HPDE6-E6E7 (cell line): ENCODE data around the gene ZNF384.
"Not testable (repeated sequence)": the region's sequence is repeated elsewhere in the genome, so short reads cannot be mapped to it uniquely, and the experiment has no call there.

Source experiments
- DNase-seq: peaks from one replicate; pipeline ENCODE4 v3.0.0; 2011; ENCODE audit warnings: missing footprints; ENCODE audit errors: extremely low spot score

ZNF384 gene

DNA sequence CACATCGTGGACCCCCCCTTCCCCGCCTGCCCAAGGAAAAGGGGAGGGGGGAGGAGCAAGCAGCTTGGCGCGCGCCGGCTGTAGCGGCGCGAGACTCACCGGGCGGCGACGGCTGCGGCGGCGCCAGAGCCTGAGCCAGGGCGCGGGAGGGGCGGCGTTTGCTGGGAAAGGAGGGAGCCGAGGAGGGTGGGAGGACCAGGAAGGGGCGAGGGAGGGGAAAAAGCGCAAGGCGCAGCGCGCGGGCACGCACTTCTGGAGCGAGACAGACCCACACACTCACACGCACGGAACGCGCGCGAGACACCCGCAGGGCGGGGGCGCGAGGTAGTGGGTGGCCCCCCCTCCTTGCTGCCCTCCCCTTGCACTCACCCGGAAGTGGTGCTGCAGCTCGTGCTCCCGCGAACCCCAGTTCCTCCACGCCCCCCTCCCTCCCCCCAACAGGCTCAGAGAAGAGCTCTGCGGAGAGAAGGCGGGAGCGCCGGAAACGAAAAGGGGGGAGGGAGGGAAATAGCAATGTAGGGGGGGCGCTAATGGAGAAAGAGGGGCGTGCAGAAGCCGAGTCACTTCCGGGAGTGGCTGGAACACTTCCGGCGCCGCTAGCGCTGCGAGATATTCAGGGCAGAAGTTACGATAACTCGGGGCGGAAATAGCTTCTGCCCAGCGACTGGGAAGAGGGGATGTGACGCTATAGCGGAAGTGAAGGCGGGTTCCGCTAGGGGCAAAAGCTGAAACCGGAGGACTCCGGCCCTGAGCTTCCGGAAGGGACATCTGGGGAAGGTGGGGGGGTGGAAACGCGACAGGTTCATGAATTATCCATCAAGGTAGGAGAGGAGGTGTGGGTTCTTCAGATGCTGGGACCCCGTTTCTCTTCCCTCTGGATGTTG, at the start of gene ZNF384:
Gene ZNF384 (minus strand): TSS at position 377 of the 884 bp plus-strand sequence. CDS start 9,855 bp downstream, outside the sequence.
- peak; percentile 99 for DNase-seq

DNA sequence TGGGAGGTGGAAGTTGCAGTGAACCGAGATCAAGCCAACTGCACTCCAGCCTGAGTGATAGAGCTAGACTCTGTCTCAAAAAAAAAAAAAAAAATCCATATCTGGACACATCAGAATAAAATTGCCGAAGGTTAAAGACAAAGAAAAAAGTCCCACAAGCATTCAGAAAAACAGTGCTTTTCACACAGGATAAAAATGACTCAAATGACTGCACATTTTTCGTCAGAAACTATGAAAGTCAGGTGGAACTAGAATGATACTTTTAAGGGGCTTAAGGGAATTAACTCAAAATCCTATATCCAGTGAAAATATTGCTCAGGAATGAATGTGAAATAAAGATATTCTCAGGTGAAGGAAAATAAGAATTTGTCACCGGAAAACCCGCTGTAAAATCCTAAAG, 47.6 kb upstream of the ZNF384 start:
- no peak for DNase-seq

GRCh38 chr12:6735448-6736191, 46.4 kb upstream of the ZNF384 start:
- DNase-seq: peak; percentile 78

DNA sequence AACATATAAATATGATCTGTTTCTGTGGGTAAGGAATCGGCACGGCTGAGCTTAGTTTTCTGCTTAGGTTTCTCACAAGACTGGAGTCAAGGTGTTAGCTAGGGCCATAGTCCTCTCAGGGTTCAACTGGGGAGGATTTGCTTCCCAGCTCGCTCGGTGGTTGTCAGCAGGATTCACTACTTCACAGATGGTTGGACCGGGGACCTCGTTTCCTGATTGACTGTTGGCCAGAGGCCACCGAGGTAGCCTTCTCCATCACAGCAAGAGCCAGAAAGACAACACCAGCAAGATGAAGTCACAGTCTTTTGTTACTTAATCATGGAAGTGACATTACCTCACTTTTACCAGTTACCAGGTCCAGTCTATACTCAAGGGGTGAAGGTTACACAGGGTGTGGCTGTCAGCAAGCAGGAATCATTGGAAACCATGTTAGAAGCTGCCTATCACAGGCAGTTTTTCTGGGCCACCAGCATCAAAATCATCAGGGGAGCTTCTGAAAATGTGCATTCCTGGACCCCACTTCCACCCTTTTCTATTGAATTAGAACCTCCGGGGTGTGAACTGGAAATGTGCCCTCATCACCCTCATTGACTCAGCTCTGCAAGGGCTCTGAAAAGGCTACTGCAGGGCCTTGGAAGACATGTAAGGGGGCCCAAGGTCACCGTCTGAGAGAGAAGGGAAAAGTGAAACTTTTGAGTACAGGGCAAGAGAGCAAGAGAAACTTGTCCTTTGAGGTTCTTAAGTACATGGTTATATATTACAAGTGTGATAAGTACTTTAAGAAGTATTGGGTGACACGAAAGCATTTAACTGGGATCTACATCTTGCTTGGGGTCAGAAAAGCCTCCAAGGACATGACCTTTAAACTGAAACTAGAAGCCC, 45.6 kb upstream of the ZNF384 start:
- no peak for DNase-seq

- no peak for DNase-seq
Observed at GRCh38 chr12:6730169-6730568, 41.0 kb upstream of the ZNF384 start.

- DNase-seq: no peak
Observed at GRCh38 chr12:6729186-6729585, 40.0 kb upstream of the ZNF384 start.

DNA sequence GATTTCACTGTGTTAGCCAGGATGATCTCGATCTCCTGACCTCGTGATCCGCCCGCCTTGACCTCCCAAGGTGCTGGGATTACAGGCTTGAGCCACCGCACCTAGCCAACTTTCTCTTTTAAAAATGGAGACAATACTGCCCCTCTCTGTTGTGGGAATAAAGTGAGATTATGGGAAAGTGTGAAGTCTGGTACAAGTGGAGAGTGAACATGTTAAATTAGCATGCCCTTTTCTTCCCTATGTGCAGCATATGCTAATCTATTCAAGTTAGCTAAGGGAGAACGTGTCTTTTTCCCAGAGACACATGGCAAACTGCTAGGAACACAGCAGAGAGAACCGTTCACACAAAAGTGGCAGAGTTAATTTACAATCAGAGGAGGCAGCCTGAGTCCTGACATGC, 36.2 kb upstream of the ZNF384 start:
- no peak for DNase-seq

DNA sequence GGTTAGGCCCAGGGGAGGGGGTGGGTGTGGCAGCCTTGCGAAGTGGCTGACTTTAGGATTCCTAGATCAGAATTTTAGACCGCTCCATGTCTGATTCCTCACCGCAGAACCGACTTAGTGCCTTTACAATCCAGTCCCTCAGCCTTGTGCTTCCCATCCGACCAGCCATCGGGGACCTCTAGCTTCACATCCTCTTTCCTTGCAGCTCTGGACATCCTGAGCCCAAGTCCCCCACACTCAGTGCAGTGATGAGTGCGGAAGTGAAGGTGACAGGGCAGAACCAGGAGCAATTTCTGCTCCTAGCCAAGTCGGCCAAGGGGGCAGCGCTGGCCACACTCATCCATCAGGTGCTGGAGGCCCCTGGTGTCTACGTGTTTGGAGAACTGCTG, 35.2 kb upstream of the ZNF384 start:
- no peak for DNase-seq

- peak; percentile 99 for DNase-seq
Observed at GRCh38 chr12:6723607-6724408, 34.6 kb upstream of the ZNF384 start, which contains the start of gene COPS7A. TSS of gene COPS7A (plus strand) at chr12:6724046. CDS start at chr12:6724657, 611 bp downstream.

- DNase-seq: no peak
Observed at GRCh38 chr12:6722863-6723262, 33.7 kb upstream of the ZNF384 start.

DNA sequence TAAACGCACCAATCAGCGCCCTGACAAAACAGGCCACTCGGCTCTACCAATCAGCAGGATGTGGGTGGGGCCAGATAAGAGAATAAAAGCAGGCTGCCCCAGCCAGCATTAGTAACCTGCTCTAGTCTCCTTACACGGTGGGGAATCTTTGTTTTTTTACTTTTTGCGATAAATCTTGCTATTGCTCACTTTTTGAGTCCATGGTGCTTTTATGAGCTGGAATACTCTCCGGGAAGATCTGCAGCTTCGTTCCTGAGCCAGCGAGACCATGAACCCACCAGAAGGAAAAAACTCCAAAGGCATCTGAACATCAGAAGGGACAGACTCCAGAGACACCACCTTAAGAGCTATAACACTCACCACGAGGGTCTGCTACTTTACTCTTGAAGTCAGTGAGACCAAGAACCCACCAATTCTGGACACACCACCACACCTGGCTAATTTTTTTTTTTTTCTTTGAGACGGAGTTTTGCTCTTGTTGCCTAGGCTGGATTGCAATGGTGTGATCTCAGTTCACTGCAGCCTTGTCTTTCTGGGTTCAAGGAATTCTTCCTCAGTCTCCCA, 27.8 kb upstream of the ZNF384 start:
- no peak for DNase-seq

GRCh38 chr12:6716031-6716873, 27.1 kb upstream of the ZNF384 start:
- DNase-seq: not testable (repeated sequence)

DNA sequence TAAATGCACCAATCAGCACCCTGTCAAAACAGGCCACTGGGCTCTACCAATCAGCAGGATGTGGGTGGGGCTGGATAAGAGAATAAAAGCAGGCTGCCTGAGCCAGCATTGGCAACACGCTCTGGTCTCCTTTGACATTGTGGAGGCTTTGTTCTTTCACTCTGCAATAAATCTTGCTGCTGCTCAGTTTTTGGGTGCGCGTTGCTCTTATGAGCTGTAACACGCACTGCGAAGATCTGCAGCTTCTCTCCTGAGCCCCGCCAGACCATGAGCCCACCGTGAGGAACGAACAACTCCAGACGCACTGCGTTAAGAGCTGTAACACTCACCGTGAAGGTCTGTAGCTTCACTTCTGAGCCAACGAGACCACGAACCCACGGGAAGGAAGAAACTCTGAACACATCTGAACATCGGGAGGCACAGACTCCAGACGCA, 19.8 kb upstream of the ZNF384 start:
- DNase-seq: no peak

GRCh38 chr12:6708351-6708750, 19.2 kb upstream of the ZNF384 start:
- DNase-seq: not testable (repeated sequence)

DNA sequence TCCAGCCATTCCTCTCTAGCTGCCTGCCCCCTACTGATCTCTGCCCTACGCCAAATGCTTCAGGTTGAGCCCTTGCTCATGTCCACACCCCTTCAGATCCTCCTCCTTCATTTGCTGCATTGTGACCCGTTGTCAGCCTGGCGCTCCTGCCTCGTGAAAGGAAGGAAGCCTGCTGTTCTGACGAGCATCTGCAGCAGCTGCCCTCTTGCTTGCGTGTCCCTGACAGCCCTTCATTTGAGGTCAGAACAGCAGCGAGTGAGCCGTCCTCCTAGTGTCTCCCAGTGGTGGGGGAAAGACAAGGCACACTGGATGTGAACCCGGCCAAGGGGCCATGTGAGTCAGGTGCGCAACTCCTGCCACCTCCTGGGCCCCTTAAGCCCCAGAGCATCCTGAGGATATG, 14.5 kb upstream of the ZNF384 start:
- no peak for DNase-seq

DNA sequence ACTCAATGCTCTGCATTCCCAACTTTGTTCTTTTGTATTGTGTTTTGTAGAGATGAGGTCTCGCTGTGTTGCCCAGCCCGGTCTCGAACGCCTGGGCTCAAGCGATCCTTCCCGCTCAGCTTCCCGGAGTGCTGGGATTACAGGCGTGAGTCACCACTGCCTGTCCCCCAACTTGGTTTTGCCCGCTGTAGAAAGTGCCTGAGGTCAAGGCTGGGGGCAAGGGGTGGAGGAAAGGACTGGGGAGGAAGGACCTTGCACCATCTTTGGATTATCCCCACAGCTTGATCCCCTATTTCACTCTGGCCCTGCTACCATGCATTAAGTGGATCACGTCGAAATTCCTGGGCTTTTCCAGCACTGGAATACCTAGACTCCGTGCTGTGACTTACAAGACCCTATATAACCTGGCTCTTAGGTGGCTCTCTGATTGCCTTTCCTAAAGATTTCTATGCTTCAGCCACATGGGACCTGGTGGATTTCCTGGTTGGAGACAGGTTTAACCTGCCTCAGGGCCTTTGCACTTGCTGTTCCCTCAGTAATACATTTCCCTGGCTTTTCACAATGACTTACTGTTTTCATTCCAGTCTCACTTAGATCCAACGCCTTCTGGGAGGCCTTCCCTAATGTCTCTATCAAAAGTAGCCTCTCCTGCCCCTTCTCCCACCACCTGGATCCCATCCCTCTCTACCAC, 12.0 kb upstream of the ZNF384 start:
- no peak for DNase-seq

GRCh38 chr12:6700646-6701051, 11.5 kb upstream of the ZNF384 start, which contains the start of gene PIANP:
TSS of gene PIANP (minus strand) at chr12:6700815. CDS start at chr12:6698061, 2,754 bp downstream.
- no peak for DNase-seq

DNA sequence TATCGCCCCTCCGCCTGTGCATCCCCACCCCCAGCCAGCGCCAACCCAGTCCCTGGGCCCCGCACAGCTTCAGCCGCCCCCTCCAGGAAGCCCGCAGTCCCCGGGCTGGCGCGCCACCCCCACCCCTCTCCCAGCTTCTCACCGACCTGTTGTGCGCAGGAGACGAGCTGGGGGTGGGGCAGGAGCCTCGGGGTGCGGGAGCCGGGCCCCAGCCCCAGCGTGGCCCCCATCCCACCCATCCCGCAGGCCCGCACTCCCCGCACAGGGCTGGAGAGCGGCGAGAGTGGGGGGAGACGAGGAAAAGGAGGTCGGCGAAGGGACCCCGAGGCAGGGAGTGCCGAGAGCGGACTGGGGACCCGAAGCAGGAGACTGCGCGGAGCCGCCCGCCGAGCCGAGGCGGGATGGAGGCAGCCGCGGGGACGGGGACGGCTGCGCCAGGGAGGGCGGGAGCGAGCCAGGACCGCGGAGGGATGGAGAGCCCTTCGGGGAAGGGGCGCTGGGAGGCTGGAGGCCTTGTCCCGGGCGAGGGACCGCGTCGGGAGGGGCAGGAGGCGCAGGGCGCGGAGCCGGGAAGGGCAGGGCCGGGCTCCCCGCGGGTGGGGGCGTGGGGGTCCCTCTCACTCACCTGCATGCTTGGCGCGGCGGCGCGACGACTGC, 10.9 kb upstream of the ZNF384 start:
- no peak for DNase-seq
